ENCODE results near the gene IGSF5.

Gene IGSF5

GRCh38 chr21:39707316-39707715, 37.7 kb upstream of the IGSF5 start:
- no peak for TF ChIP-seq CTCF (IDR thresholded peaks at IDR 0.05; ENCODE audit: insufficient read depth, low read length, poor library complexity, severe bottlenecking)
- Histone ChIP-seq H3K4me3 (replicated peaks; ENCODE audit: low read depth, low read length) (no peak overlapping the region), H3K36me3 (ENCODE audit: control insufficient read depth, insufficient read depth, low read length) (no peaks in the 10 kb centered on the region), H3K27me3 (replicated peaks; ENCODE audit: control insufficient read depth, insufficient read depth, low read length) (no peaks in the 10 kb centered on the region)
- DNase-seq (ENCODE audit: extremely low read depth, insufficient read length) = no peak

- no peak for DNase-seq (ENCODE audit: extremely low read depth, insufficient read length)
- no peak overlapping the region for H3K4me3 ChIP-seq (replicated peaks; ENCODE audit: low read depth, low read length)
- H3K36me3 ChIP-seq (ENCODE audit: control insufficient read depth, insufficient read depth, low read length) = no peaks in the 10 kb centered on the region
- no peak for TF ChIP-seq CTCF (IDR thresholded peaks at IDR 0.05; ENCODE audit: insufficient read depth, low read length, poor library complexity, severe bottlenecking)
- H3K27me3 ChIP-seq (replicated peaks; ENCODE audit: control insufficient read depth, insufficient read depth, low read length) = no peaks in the 10 kb centered on the region
These were observed 34.1 kb upstream of the IGSF5 start for GRCh38 chr21:39710866-39711265.

GRCh38 chr21:39712273-39712672, 32.7 kb upstream of the IGSF5 start:
- no peak for TF ChIP-seq CTCF (IDR thresholded peaks at IDR 0.05; ENCODE audit: insufficient read depth, low read length, poor library complexity, severe bottlenecking)
- Histone ChIP-seq H3K4me3 (replicated peaks; ENCODE audit: low read depth, low read length) (no peak overlapping the region), H3K36me3 (ENCODE audit: control insufficient read depth, insufficient read depth, low read length) (no peaks in the 10 kb centered on the region), H3K27me3 (replicated peaks; ENCODE audit: control insufficient read depth, insufficient read depth, low read length) (no peaks in the 10 kb centered on the region)
- DNase-seq (ENCODE audit: extremely low read depth, insufficient read length) = no peak

GRCh38 chr21:39712976-39713375, 32.0 kb upstream of the IGSF5 start:
- Histone ChIP-seq H3K4me3 (replicated peaks; ENCODE audit: low read depth, low read length) (no peak overlapping the region), H3K27me3 (replicated peaks; ENCODE audit: control insufficient read depth, insufficient read depth, low read length) (no peaks in the 10 kb centered on the region), H3K36me3 (ENCODE audit: control insufficient read depth, insufficient read depth, low read length) (no peaks in the 10 kb centered on the region)
- DNase-seq (ENCODE audit: extremely low read depth, insufficient read length) = no peak
- no peak for TF ChIP-seq CTCF (IDR thresholded peaks at IDR 0.05; ENCODE audit: insufficient read depth, low read length, poor library complexity, severe bottlenecking)

- TF ChIP-seq CTCF (IDR thresholded peaks at IDR 0.05; ENCODE audit: insufficient read depth, low read length, poor library complexity, severe bottlenecking) = no peak
- H3K4me3 ChIP-seq (replicated peaks; ENCODE audit: low read depth, low read length) = no peak overlapping the region
- no peak for DNase-seq (ENCODE audit: extremely low read depth, insufficient read length)
These were observed 31.1 kb upstream of the IGSF5 start for GRCh38 chr21:39713905-39714304.

GRCh38 chr21:39714331-39714730, 30.7 kb upstream of the IGSF5 start:
- no peak for TF ChIP-seq CTCF (IDR thresholded peaks at IDR 0.05; ENCODE audit: insufficient read depth, low read length, poor library complexity, severe bottlenecking)

More at GRCh38 chr21:39713905-39714304, 31.1 kb upstream of the IGSF5 start:
- Histone ChIP-seq H3K36me3 (ENCODE audit: control insufficient read depth, insufficient read depth, low read length) (no peaks in the 10 kb centered on the region), H3K27me3 (replicated peaks; ENCODE audit: control insufficient read depth, insufficient read depth, low read length) (no peaks in the 10 kb centered on the region)

More at GRCh38 chr21:39714331-39714730, 30.7 kb upstream of the IGSF5 start:
- H3K36me3 ChIP-seq (ENCODE audit: control insufficient read depth, insufficient read depth, low read length) = no peaks in the 10 kb centered on the region
- H3K4me3 ChIP-seq (replicated peaks; ENCODE audit: low read depth, low read length) = no peak overlapping the region
- DNase-seq (ENCODE audit: extremely low read depth, insufficient read length) = no peak
- H3K27me3 ChIP-seq (replicated peaks; ENCODE audit: control insufficient read depth, insufficient read depth, low read length) = no peaks in the 10 kb centered on the region

All from GM06990 (cell line).